Right renal cortex interstitium (tissue), 3 donors: Measurements from ENCODE around the gene CHRNA9. TPM values are rescaled to one million over a fixed set of nuclear protein-coding genes. Genes with fewer than 3 reads are reported as not detected.

Source experiments
- DNase-seq, 3 donors: peaks; one replicate each; pipeline ENCODE4 v3.0.0-alpha.2; 2013; ENCODE audit warnings: low read depth in 3 of 3, low spot score in 2 of 3
- polyA plus RNA-seq, 3 donors: library from polyadenylated mRNA; unstranded; fragments of 120-200 nt; gene quantifications; one replicate each; pipeline ENCODE4 v1.2.1, GENCODE V29; 2013; ENCODE audit not compliant: insufficient read length in 3 of 3

The CHRNA9 gene
- polyA plus RNA-seq, 3 donors: 0.82 to 1.5 (median 0.83) TPM

DNA sequence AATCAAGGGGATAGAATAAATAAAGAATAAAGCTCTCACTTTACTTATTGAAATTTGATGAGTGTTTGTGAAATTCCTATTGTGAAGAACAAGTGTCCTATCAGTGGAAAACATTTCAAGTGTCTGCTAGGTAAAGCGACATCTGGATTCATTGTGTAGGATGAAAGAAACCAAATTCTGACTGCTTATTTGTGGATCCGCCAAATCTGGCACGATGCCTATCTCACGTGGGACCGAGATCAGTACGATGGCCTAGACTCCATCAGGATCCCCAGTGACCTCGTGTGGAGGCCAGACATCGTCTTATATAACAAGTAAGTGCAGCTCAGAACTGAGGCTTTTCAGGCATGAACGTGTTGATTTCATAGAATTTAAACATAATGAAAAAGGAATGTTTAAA is 1.9 kb downstream of the CHRNA9 start:
- no peak for DNase-seq

DNA sequence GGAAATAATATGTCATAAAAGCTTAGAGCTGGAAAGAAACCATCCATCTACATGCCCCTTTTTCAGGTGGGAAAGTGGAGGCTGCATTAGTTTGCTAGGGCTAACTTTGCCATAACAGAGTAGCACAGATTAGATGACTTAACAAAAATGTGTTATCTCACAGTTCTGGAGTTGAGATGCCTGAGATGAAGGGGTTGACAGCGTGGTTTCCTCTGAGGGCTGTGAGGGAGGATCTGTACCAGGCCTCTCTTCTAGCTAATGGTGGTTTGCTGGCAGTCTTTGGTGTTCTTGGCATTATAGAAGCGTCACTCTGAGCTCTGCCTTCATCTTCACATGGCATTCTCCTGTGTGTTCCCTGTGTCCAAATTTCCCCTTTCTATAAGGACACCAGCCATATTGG is 2.4 kb downstream of the CHRNA9 start:
- no peak for DNase-seq

DNA sequence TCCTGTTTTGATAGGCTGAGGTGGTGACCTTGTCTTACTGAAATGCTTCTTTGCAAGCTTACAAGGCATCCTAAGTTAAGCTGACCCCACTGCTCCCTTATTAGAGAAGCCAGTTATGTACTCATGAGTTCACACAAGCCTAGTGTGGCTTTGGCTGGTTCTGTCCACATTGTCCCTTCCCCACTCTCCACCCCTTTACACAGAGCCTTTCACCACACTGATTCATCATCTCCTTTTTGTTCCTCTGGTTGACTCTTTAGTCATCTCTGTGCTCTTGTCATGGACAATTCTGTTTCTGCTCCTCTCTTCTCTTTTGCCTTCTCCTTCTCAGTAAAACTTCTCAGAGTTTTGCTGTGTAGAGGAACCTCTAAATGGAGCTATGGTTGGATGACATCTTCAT is 4.9 kb downstream of the CHRNA9 start:
- DNase-seq: no peak

DNA sequence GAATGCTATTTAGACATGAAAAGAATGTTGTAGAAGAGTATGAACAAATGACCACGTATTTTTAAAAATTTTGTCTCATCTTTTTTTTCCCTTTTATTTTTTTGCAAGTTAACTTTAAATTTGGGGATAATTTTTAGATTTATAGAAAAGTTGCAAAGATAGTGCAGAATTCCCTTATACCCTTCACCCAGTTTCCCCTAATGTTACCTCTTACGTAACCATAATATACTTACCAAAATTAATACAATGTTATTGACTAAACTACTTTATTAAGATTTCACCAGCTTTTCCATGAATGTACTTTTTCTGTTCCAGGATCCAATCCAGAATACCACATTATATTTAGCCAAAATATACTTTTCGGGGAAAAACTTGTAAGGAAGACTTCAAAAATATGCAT is 12.3 kb downstream of the CHRNA9 start:
- DNase-seq: no peak

DNA sequence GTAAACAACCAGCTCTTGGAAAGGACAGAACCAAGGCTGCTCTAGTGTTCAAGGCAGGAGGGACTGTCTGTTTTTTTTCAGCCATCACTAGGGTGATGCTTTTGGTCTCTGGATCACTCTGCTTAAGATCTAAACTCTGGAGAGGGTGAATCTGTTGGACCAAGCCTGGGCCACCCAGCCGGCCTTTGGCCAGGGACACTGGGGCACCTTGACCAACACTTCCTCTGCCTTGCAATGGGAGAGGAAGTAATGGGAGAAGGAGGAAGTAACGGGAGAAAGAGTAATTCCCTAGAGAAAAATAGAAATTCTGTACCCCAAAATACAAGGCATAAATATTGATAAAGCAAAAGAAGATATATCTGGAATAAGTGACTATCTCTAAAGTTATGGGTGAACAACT is 12.9 kb downstream of the CHRNA9 start:
- DNase-seq: no peak

DNA sequence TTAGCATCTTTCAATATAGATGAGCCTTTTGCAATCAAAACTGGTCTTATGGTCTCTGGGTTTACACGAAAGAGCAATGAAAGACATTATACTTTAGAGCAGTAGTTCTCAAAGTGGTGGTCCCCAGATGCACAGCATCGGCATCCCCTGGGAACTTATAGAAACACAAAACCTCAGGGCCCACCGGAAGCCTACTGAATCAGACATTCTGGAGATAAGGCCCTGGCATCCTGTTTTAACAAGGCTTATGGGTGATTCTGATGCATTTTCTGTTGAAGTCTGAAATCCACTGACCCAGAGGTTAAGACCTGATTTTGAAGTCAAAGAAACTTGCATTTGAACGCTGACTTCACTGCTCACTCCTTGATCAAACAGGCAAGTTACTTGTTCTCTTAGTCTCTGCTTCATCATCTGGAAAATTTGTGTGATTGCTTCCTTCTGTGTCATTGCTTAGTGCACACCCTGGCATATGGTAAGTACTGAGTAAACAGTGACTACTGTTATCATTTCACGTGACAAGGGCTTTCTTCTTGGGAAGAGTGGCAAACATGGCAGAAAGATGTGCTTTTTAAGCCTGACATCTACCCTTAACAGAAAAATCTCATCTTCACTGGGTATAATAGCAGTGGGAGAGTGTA is 14.5 kb downstream of the CHRNA9 start:
- no peak for DNase-seq

DNA sequence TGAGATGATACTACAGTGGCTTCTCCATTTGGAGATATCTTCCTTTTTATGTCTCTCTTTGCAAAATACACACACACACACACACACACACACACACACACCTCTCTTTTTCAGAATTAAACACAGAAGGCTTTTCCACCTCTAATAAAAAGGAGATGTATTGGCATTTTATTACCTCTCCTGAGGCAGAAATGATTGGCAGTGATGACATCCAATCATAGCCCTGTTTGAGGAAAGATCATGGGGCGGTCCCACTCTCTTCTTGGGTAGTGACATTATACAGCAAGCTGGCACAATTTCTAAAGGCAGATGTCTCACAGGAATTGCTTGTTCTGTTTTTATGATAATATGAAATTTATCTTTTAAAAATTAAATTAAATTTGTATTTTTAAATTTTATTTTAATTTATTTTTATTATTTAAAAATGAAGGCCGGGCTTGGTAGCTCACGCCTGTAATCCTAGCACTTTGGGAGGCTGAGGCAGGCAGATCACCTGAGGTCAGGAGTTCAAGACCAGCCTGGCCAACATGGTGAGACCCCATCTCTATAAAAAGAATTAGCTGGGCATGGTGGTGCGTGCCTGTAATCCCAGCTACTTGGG is 15.6 kb downstream of the CHRNA9 start:
- no peak for DNase-seq

DNA sequence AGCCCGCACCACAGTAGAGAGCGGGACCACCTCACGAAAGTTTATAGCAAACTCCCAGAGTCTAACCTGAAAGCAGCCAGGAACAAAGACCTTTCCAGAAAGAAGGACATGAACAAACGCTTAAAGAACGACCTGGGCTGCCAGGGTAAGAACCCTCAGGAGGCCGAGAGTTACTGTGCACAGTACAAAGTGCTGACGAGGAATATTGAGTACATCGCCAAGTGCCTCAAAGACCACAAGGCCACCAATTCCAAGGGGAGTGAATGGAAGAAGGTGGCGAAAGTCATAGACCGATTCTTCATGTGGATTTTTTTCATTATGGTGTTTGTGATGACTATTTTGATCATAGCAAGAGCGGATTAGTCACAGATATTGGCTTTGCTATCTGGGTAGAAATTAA is 19.0 kb downstream of the CHRNA9 start:
- DNase-seq: no peak

DNA sequence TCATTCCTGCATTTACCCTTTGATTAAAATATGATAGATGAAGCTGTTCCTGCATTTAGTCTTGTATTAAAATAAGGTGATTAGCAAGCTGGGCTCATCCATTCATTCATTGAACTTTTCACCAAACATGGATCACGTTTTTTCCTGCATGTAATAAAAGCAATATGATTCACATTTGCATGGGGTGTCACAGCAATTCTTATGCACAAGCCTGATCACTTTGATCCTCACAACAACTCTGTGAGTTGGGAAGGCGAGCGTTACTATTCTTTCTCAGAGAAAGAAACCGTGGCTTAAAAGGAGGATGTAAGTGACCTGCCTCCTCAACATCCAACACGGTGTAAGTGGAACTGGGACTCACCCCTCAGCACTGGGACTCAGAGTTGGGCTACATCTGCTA is 20.0 kb downstream of the CHRNA9 start:
- DNase-seq: no peak

DNA sequence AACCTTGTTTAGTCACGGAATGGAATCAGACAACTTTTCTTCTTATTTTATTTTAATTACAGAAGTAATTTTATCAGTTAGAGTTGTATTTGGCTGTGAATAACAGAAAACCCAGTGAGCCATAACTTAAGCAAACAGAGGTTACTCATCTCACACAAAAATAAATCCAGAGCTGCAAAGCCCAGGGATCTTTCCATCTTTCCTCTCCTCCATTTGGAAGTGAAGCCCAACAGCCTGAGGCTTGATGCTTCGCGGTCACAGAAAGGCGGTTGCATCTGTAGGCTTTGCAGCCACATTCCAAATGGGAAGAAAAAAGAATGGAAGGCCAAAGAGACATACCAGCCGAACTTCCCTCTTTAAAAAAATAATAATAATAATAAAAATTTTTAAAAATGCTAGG is 22.6 kb downstream of the CHRNA9 start:
- no peak for DNase-seq

DNA sequence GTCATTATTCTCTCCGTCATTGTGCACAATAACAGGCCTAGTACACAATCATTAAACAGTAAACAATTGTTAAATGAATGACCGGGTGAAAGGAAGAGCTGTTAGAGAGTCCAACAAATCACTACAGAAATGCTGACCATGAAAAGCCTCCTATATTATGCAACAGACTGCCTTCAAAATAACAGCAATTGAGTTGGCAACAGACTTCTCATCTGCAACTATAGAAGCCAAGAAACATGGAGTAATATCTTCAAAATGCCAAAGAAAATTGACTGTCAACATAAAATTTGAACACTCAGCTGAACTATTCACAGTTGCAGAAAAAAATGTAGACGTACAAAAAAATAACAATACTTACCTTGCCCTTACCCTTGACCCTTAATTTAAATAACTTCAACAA is 26.2 kb downstream of the CHRNA9 start:
- DNase-seq: no peak

DNA sequence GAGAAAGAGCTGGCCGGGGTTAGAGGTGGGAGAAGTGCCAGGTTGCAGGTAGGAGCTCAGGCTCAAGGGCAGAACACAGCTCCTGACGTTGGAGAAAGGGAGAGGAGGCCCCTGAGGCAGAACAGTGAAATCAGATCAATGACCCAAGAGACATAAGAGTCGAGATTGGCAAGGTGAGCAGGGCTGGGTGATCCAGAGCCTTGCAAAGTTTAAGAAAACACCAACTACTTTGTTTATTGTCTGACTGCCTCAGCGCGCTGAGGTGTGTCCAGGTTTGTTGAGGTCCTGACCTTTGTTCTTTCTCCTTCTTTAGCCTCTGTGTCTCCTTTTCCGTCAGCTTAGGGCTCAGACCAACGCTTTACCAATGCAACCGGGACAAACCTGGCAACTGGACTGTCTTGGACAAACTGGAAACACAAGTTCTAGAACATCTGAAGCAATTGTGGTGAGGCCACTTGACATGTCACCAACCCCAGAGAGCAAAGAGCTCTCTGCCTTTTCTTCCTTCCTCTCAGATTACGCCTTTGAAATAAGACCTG is 28.3 kb downstream of the CHRNA9 start:
- no peak for DNase-seq

DNA sequence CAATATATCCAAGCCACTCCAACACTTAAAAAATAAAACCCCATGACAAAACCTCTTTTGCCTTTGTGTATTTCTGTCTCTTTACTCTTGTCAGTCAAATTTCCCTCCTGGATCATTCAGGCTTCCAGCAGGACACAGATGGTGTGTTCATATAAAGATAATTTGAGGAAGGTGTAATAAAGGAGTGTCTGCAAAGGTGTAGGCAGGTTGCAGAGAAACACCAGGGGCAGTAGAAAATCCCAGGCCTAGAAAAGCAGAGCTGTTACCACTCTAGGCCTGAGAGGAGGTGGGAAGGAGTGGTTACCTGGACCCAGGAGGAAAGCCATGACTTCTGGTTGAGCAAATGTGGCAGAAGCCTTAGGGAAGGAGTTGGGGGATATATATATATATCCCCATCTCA is 28.8 kb downstream of the CHRNA9 start:
- no peak for DNase-seq

DNA sequence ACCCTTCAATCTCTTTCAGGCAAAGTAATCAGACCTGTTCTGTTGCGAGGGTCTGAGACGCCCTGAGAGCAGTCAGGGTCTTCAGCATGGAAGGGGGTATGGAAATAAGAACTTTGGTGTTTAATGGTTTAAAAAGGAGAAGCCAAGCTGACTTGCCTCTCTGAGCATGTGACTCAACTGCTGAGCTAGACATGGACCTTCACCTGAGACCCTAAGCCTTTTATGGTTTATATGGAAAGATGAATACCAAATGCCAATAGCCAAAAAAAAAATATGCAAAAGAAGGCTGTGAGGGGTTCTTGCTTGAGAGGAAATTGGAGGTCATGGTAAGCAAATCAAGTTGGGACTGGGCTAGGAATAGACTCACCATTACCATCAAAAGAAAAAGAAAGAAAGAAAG is 30.6 kb downstream of the CHRNA9 start:
- no peak for DNase-seq

DNA sequence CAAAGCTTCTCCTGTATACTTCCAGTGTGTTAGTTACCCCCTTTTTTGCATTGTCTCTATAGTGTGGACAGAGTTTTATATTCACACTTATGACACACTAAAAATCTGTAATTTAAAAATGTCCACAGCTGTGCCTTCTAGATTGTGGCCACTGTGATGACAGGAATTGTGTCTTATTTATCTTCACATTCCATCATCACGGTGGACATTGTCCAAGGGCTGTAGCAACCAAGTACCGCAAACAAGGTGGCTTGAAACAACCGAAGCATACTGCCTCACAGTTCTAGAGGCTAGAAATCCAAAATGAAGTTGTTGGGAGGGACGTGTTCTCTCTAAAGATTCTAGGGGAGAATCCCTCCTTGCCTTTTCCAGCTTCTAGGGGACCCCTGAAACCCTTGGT is 32.3 kb downstream of the CHRNA9 start:
- no peak for DNase-seq

DNA sequence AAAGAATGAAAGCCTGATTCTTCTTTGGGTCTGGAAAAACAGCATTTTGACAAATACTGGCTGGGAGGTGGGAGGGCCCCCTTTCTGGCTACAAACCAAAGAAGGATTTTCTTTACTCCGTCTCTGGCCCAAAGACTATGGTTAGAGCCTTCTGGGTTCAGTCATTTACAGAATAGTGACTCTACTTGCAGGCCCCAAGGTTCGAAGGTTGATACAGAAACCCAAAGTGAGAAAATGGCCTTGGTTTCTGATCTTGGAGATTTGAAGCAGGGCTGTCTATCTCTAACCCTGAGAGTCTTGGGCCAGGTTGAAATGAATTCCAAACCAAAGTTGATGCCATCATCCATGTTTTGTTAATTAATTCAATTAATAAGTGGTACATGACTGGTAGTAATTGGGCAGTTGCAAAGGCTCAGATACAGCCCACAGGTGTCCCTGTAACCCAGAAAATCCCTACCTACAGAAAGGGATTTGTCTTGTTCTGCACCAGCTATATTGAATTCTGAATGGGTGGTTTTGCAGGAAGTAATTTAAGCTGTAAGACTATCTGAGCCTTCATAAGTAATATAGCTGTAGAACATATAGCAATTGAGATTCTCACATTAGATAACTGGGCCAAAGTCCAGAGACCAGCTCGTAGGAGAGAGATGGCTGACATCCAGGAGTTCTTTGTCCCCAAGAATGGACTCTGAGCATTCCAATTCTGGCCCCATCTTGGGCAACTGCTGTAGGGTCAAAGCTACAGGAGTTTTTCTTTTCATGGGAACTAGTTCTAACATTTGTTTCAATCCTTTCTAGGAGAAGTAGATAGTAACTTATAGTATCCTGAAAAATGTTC is 34.5 kb downstream of the CHRNA9 start:
- no peak for DNase-seq

DNA sequence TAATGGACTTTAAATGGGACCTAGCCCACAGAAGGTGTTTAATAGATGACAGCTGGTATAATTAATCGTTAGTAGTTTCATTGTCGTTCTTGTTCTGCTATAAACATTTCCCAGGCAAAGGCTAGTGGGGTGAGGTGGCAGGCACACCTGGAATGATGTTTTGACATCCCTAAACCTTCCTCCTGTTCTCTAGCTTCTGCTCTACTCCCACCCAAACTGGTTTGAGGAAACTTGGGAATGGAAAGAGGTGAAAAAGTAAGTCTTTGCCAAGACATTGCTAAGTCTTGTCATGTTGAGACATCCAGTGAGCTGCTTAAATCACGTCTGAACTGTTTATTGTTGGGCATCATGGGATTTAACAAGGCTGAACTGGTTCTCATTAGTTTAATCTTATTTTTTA is 37.5 kb downstream of the CHRNA9 start:
- DNase-seq: no peak

DNA sequence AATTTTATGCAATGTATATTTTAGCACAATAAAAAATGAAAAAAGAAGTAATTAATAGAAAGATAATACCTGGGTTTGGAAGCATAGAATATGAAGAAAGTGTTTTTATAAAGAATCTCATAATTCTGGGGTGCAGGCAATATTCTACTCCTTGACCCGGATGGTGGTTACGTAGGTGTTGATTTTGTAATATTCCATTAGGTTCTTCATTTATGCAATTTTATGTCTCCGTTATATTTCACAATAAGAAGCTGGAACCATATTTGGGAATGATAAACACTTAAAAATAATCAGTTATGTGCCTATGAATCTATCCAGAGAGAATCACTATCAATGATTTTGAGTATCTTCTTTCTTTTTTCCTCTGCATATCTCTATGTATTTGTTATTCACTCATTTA is 38.5 kb downstream of the CHRNA9 start:
- DNase-seq: no peak

DNA sequence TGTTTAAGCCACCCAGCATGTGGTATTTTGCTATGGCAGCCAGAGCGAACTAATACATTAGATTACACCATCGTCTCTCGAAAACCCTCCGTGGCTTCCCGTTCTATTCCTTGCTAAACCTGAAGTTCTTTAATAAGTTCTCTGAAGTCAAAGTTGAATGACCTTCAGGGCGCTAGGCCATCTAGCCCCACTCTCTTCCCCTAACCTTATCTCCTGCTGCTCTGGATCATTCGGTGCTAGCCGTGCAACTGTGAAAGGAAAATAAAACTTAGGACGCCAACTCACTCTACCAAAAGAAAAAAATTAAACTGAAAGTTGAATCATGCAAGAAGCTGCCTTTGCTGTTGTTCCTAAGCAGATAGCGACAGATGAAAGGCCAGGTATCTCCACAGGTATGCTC is 40.0 kb downstream of the CHRNA9 start:
- DNase-seq: no peak

DNA sequence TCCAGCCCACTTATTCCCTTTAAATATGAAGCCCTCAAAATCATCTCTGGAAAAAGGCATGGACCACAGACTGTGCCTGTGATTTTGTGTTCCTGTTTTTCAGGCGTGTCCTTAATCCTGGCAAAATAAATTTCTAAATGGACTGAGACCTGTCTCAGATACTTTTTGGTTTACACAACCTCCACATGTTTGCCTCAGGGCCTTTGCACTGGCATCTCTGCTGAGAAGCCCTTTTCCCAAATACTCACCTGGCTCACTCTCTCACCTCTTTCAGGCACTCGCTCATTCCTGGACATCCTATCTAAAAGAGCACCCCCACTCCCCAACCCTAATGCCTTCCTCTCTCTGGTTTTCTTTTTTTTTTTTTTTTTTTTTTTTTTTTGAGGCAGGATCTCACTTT is 40.5 kb downstream of the CHRNA9 start:
- DNase-seq: no peak

DNA sequence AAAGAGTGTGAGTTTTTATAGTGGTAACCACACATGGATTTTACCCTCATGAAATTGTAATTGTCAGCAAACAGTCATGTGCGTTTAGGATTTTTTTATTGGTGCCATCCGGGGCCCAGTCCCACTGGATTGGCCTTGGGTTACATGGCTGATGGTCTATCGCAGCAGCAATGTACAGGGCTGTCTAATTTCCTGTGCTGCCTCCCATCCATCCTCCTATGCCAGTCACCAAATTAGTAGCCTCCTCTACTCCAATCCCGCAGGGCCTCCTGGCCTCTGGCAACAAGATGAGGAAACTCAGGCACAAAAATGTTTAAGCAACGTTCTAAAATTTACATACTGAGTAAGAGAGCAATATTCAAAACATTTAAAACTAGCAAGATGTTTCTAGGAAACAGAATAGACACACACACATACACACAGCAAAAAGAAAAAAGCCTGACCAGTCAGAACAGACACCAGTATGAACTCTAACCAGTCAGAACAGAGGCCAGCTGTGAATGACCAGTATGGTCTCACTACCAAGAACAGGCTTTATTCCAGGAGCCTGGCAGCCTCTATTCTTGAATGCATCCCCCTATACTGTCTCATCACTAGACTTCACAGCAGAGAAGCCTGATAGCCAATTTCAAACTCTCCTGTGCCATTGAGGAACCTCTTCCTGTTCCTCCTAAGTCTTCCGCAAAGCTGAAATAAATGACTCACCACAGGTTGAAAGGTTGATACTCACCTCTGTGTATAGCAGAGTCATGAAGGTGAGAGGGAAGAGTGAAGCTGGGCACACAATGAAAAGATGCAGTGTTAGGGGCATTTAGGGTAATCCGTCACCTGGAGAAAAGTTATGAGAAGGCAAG is 42.6 kb downstream of the CHRNA9 start:
- no peak for DNase-seq
